Measurements from ENCODE around the gene GNRHR.
A peak's percentile ranks its signal among the peaks of the same experiment; 100 is the strongest.
"Not testable (repeated sequence)": the region's sequence is repeated elsewhere in the genome, so short reads cannot be mapped to it uniquely, and the experiment has no call there.

Gene GNRHR

GRCh38 chr4:67725981-67726380 is 28.2 kb downstream of the GNRHR start:
- no peak for DNase-seq

GRCh38 chr4:67725132-67725531 is 29.1 kb downstream of the GNRHR start:
- DNase-seq: no peak

- no peak for DNase-seq
Measured at GRCh38 chr4:67723949-67724348, 30.2 kb downstream of the GNRHR start.

- DNase-seq: no peak
Measured at GRCh38 chr4:67723341-67723740, 30.8 kb downstream of the GNRHR start.

- DNase-seq: no peak
Measured at GRCh38 chr4:67721770-67722597, 32.2 kb downstream of the GNRHR start.

- DNase-seq: no peak
Measured at GRCh38 chr4:67721315-67721769, 32.8 kb downstream of the GNRHR start.

GRCh38 chr4:67719953-67720617 is 34.1 kb downstream of the GNRHR start:
- no peak for DNase-seq

GRCh38 chr4:67718848-67719247 is 35.3 kb downstream of the GNRHR start:
- no peak for DNase-seq

- DNase-seq: no peak
Measured at GRCh38 chr4:67717586-67717985, 36.6 kb downstream of the GNRHR start.

GRCh38 chr4:67714955-67715354 is 39.2 kb downstream of the GNRHR start:
- no peak for DNase-seq

- DNase-seq: no peak
Measured at GRCh38 chr4:67714248-67714583, 40.0 kb downstream of the GNRHR start.

- no peak for DNase-seq
Measured at GRCh38 chr4:67713529-67714247, 40.5 kb downstream of the GNRHR start.

GRCh38 chr4:67712650-67713528 is 41.3 kb downstream of the GNRHR start:
- DNase-seq: no peak

- DNase-seq: no peak
Measured at GRCh38 chr4:67712000-67712625, 42.1 kb downstream of the GNRHR start.

GRCh38 chr4:67706682-67707081 is 47.5 kb downstream of the GNRHR start:
- DNase-seq: not testable (repeated sequence)

- no peak for DNase-seq
Measured at GRCh38 chr4:67704843-67705242, 49.3 kb downstream of the GNRHR start.

- DNase-seq: no peak
Measured at GRCh38 chr4:67702166-67702565, 52.0 kb downstream of the GNRHR start.

- no peak for DNase-seq
Measured at GRCh38 chr4:67701517-67701850, 52.7 kb downstream of the GNRHR start.

GRCh38 chr4:67700738-67701516 is 53.3 kb downstream of the GNRHR start, which contains the start of gene UBA6:
TSS of gene UBA6 (minus strand) at chr4:67701155. CDS start at chr4:67701119, 36 bp downstream.
- peak; percentile 96 for DNase-seq

- no peak for DNase-seq
Measured at GRCh38 chr4:67700116-67700737, 54.0 kb downstream of the GNRHR start.

- DNase-seq: no peak
Measured at GRCh38 chr4:67699603-67700002, 54.6 kb downstream of the GNRHR start.
